ENCODE measurements around the gene S100A9.
"Not testable (repeated sequence)": the region's sequence is repeated elsewhere in the genome, so short reads cannot be mapped to it uniquely, and the experiment has no call there.

S100A9 gene

GRCh38 chr1:153407274-153407673 is 49.6 kb downstream of the S100A9 start:
- not testable (repeated sequence) for DNase-seq (ENCODE audit: low read depth)

All from activated T-cell treated with anti-CD3 and anti-CD28 coated beads for 1 hour (primary cell).